K562 (cell line): ENCODE results near the gene SLC31A1. TPM values are rescaled to one million over a fixed set of nuclear protein-coding genes. Genes with fewer than 3 reads are reported as not detected.

ENCODE experiments used
- MYNN ChIP-seq, 2 experiments: sonication (generic); formaldehyde crosslinking in 1 of 2; IDR thresholded peaks; 2 replicates each; pipeline versions ENCODE4 v1.5.0 to v1.6.1; 2016 to 2020; ENCODE audit warnings: antibody characterized with exemption in 1 of 2, missing genetic modification reagents in 1 of 2
- PHB2 ChIP-seq: fragments of 450-650 bp; IDR thresholded peaks from 2 replicates; pipeline ENCODE4 v1.6.1; 2017; ENCODE audit warnings: low read depth
- PHF8 ChIP-seq: fragments of 200-600 bp; sonication (generic); IDR thresholded peaks from 2 replicates; pipeline ENCODE4 v1.6.1; 2012; ENCODE audit warnings: mixed run types, mild to moderate bottlenecking, inconsistent platforms, low read length, moderate library complexity, borderline replicate concordance
- SMC3 ChIP-seq: conservative IDR thresholded peaks from 2 replicates; pipeline ENCODE4 v1.6.1; 2011; ENCODE audit warnings: low read depth, low read length, improper control_type of control experiment; ENCODE audit not compliant: insufficient read depth
- SPI1 ChIP-seq: IDR thresholded peaks from 2 replicates; pipeline ENCODE4 v1.6.1; 2011; ENCODE audit warnings: low read depth, low read length, control low read depth, borderline replicate concordance
- THRAP3 ChIP-seq: fragments of 450-650 bp; IDR thresholded peaks from 2 replicates; pipeline ENCODE4 v1.6.1; 2016; ENCODE audit warnings: mild to moderate bottlenecking, inconsistent platforms, borderline replicate concordance
- ZBTB2 ChIP-seq: fragments of 450-650 bp; IDR thresholded peaks from 2 replicates; pipeline ENCODE4 v1.6.1; 2016; ENCODE audit warnings: antibody characterized with exemption
- ZNF395 ChIP-seq: fragments of 200-800 bp; sonication (Bioruptor generic); IDR thresholded peaks from 2 replicates; pipeline ENCODE4 v1.6.1; 2017; ENCODE audit warnings: missing genetic modification characterization, missing compliant biosample characterization
- polyA plus RNA-seq, 8 experiments: library from polyadenylated mRNA; depleted of rRNA in 4 of 8; stranded (reverse) in 5 of 8; unstranded in 3 of 8; fragments of >200 nt; fragmentation: Nextera tagmentation in 2 of 8; fragmentation: Illumina TruSeq in 1 of 8; extraction: Ambion mirVana in 2 of 8; extraction: Trizol in 1 of 8; gene quantifications; 2 replicates each; pipeline versions ENCODE4 v1.2.1 to v1.2.3, GENCODE V29; 2011 to 2014; ENCODE audit warnings: inconsistent platforms in 1 of 8, missing spikeins in 1 of 8
- total RNA-seq, 7 experiments: library from RNA; depleted of rRNA in 6 of 7; stranded (reverse); fragments of >200 nt in 6 of 7; fragmentation: Illumina TruSeq in 2 of 7; extraction: Trizol in 2 of 7; gene quantifications; 2 replicates each; pipeline versions ENCODE4 v1.2.1 to v1.2.3, GENCODE V29; 2011 to 2021; ENCODE audit warnings: low replicate concordance in 1 of 7

The SLC31A1 gene
- total and polyA plus RNA-seq, 9 of the 15 experiments (the other 6 are each of a cell fraction or from before 2014, with no cell fraction given), result 15.4 to 40.7 (median 25.9) TPM

- TF ChIP-seq PHB2 (no peak), THRAP3 (no peak), SPI1 (no peak), ZNF395 (CRISPR knock-in tag) (no peak), SMC3 (no peak), MYNN (IDR thresholded peaks at IDR 0.05) (no peak), MYNN (CRISPR knock-in tag; IDR thresholded peaks at IDR 0.05) (no peak), ZBTB2 (no peak), PHF8 (no peak)
Measured at GRCh38 chr9:113289091-113289490, 67.7 kb downstream of the SLC31A1 start (continued).
